Activated CD8-positive, alpha-beta memory T cell treated with anti-CD3 and anti-CD28 coated beads, Interleukin-2, amount 50 U/mL, for 1 hour (primary cell): Measurements from ENCODE around the gene CALCB.

Experiments used
- DNase-seq: peaks from one replicate; pipeline ENCODE4 v3.0.0-alpha.2; 2020; ENCODE audit errors: extremely low read depth

The CALCB gene

DNA sequence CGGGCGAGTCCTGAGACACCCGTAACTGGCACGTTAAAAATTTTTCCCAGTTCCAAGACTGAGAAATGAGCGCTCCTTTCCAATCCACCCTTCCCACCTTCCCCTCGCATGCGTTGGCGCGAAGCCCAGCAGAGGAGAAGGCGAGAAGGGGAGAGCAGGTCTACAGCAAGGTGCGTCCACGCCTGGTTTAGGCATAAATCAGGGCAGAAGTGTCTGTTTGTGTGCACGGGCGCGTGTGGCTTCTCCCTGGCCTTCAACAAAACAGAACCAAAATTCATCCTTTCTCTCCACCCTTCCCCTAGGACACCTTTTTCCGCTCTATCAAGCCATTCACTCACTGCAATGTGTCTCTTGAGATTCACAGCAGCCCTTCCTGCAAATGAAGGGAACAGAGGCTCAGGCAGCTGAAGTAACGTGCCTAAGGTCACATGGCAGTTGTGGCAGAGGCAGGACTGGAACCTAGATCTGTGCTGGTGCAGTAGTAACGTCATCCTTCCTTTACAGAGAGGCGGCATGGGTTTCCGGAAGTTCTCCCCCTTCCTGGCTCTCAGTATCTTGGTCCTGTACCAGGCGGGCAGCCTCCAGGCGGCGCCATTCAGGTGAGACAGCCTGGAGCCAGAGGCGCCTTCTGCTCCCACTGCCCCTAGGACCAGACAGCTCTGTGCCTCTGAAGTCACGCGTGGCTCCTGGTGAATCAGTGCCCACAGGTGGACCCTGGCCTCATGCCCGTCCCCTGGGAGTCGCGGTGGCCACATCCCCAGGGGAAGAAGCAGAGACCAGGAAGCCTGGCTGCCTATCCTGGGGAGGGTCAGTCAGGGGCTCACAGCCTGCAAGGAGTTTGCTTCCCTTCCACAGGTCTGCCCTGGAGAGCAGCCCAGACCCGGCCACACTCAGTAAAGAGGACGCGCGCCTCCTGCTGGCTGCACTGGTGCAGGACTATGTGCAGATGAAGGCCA lies 1.1 kb downstream of the CALCB start:
- peak; percentile 46 for DNase-seq

DNA sequence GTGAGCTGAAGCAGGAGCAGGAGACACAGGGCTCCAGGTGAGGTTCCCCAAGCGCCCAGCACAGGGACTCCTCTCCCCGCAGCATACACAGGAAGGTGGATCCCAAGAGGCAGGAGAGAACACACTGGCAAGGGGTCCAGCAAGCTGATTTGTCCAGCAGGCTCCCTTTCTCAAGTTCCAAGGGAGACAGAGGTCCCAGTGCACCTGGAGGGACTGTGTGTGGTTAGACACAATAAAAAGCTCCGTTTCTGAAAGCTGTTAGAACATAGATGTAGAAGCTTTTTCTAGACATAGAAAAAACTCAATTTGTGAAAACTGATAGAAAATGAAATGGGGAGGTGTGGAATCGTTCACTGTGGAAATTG lies 1.8 kb downstream of the CALCB start:
- no peak for DNase-seq

DNA sequence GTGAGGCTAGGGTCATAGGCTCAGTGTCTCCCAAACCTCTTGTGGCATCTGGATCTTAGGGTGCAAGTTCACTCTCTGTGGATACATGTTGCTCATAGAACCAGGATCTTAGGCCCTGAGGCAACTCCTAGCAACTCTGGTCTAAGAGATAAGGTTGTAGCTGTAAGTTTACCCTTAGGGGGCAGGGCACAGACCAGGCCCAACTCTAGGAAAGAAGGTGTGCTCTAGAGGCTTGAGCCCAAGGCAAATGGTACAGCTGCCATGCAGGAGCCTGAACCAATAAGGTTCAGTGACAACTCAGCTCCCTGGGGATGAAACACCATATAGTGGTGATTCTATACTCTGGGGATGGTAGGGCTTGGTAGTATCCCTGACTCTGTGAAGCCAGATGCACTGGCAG lies 17.8 kb downstream of the CALCB start:
- no peak for DNase-seq

DNA sequence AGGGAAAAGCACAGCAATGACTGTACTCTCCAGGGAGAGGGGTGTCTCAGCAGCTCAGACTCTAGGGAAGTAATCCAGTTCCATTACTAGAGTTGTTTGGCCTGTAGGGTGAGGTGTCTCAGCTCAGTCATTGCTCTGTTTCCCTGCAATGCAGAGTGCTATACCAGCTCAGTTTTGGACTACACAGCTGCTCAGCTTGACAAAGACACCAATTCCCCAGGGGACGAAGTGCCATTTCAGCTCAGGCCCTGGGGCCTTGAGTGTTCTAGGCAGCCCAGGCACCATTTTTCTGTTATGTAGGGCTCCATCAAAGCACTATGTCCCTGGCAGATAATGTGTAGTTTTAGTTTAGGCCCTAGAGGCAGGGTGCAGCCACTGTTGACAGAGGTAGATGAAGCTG lies 18.2 kb downstream of the CALCB start:
- no peak for DNase-seq

DNA sequence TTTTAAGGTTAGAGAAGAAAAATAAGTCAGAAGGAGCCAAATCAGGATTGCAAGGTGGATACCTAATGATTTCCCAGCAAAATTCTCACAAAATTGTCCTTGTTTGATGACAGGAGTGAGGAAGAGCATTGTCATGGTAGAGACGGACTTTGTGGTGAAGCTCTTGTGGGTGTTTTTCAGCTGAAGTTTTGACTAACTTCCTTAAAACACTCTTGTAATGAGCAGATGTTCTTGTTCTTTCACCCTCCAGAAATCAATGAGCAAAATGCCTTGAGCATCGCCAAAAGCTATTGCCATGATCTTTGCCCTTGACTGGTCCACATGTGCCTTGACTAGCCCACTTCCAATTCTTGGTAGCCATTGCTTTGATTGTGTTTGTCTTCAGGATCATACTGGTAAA lies 20.0 kb downstream of the CALCB start:
- DNase-seq: no peak

DNA sequence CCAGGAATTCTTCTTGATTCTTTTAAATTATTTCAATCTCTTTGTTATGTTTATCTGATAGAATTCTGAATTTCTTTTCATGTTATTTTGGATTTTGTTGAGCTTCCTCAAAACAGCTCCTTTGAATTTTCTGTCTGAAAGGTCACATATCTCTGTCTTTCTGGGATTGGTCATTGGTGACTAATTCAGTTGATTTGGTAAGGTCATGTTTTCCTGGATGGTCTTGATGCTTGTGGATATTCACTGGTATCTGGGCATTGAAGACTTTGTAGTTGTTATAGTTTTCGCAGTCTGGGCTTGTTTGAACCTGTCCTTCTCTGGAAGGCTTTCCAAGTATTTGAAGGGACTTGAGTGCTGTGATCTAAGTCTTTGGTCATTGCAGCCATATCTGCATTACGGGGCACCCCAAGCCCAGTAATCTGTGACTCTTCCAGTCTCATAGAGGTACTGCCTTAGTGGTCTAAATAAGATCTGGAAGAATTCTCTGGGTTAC lies 22.4 kb downstream of the CALCB start:
- DNase-seq: no peak

DNA sequence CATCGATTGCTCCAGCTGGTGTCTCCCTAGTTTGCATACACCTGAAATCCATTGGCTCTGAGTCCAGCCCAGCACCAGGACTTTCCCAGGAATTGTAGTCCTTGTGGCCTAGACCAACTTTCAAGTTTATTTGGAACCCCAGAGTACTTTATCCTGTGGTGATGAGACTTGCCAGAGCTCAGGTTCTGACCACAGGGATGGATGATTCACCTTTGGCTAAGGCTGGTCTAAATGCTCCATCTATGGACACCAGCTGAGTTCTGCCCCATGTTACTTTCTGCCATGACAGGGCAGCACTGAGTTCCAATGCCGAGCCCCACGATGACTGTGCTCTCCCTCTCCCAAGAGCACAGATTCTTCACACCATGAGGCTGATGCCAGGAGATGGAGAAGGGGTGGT lies 24.0 kb downstream of the CALCB start:
- DNase-seq: no peak

DNA sequence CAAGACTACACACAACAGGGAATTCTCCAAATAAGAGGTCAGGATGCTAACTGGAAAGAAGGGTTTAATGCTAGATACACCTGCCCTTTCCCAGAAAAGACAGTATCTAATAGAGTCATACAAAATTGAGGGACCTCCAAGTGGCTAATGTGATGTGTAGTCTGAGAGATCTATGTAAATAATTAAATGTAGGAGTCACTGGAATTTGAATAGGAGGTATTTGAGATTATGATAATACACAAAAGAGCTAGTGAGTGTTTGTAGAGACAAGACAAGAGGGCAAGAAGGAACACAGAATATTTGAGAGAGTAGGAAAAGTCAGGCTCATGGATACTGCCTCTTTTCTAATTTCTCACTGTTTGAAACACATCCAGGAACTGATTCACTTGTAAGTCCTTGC lies 25.9 kb downstream of the CALCB start:
- no peak for DNase-seq

DNA sequence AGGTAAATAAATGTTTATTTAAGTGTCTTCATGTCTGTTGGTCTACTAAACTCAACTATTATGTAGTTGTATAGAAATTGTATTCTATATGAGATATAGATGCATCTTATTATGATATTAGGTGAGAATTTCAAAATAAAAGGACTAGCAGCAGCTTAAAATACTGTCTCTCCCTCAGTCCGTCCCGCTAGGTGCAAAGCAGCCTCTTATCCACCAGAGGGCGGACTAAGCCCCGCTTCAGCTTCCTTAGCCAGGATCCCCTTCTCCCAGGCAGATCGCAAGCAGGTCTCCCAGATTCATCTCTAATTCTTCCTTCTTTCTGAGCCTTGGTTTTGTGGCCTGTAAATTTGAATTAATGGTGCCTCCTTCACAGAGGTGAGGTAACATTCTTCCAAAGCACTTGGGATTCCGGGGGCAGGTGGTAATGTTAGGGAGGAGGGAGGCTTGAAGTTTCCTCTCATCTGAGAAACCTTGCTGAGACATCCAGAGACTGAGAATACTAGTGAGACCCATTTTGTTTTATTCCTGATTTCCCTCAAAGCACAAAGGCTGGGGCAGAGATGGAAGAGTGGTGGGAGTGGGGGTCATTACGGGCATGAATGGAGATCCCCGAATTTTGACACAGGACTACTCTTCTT lies 27.8 kb downstream of the CALCB start:
- no peak for DNase-seq

DNA sequence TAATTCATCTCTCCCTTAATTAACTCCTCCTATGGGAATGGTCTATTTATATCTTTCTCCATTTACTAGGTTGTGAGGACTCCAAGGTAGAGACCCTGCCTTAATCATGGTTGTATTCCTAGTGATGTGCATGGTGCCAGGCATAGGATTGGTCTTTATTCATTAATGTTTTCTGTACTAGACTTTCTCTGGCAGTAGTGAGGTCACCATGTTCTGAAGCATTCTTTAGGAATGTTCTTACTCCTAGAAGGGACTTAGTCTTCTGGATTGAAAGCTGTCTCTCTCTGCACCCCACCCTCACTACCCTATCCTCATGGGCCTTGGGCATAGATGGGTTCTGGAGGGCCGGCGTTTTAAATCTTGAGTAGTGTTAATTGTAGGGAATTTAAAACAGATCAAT lies 30.8 kb downstream of the CALCB start:
- DNase-seq: no peak

DNA sequence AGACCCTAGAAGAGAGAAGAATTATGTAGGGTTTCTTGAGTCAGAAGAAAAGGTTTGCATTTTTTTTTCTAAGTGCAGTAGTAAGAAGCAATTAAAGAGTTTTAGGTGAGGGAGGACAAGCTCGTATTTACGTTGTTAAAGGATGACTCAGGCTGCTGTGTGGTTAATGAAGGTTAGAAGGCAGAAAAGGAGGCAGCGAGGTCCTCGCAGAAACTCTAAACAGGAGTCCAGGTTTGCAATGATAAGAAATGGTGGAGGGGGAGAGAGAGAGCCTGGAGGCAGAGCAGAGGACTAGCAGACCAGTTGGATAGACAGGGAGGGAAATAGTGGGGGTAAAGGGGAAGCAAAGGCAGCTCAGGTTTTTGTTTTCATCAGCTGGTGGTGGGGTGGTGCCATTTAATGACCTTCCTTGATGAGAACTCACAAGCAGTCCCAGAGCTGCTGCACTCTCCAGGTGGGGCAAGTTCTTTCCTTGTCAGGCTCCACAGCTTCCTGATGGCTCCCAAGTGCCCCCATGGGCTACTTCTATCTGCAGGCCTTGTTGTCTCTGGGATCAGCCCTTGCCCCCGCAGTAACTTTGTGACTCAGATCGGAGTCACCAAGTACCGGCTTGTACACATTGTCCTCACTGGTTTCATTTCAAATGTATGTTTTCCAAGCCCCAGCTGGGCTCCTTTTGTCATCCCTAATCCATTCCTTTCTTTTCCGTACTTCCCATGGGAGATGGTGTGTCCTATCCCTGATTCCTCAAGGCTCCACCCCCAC lies 33.0 kb downstream of the CALCB start:
- no peak for DNase-seq

DNA sequence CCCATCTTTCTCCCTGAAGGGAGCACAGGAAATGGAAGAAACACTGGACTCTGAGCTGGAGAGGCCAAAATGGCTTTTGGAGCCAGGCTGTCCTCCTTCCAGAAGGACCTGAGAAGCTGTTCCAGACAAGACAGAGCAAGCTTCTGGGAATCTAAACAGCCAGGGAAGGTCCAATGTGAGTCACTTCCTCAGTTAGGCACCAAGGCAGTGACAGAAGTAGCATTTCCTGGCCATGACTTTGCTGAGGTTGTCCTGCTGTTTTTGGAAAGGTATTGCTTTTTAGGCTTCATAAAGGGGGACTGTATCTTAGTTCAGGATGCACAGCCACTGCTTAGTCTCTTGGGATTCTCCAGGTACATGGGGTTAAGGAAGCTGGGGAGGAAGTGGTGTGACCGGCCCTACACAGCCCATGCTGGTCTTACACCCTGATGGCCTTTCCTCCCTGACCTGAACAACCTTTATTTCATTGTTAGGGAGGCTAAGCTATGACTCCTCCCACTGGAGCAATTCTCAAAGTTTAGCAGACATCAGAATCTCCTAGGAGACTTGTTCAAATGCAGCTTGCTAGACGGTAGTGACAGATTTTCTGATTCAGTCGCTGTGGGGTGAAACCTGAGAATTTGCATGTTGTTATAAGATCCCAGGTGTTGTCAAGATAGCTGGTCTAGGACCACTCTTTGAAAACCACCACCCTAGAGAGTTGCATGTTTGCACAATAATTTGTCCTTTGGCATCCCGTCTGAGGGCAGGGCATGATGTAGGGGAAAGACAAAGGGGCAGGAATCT lies 34.5 kb downstream of the CALCB start:
- DNase-seq: no peak

DNA sequence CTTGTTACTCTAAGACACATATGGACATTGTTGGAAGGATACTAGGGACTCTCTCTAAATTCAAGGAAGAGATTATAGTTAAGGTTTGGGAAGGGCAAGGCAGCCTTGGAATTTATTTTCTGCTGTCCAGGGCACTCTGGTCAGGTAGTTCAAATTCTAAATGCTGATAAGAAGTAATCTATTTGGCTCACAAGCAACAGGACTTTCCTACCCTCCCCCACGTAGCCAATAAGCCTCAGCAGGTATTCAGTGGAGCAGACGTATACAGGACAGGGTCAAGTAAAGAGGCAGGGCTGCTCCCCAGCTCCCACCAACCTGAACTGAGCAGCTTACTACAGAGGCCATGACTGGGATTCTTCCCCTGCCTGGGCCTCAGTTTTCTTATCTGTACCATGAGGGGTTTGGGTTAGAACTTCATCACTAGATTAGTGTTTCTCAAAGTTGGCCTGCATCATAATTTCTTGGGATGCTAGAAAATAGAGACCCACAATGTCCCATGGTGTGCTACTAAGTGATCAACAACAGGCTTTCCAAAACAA lies 35.3 kb downstream of the CALCB start:
- DNase-seq: no peak

DNA sequence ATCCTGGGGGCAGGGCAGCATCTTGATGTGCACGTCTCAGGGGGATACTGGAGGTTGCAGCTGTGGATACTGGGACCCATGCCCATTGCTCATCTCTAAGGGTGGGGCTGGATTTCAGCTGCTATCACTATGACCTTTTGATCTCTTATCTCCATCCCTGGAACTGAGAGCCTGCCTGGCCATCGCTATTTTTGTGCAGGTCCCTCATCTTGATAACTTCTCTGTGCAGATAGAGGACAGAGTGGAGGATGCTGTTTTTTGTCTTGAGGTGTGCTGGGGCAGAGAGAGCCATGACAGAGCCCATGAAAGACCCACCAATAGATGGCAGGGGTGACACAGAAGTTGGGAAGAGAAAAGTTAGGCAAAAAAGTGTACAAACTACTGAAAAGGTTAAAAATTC lies 36.2 kb downstream of the CALCB start:
- DNase-seq: no peak

DNA sequence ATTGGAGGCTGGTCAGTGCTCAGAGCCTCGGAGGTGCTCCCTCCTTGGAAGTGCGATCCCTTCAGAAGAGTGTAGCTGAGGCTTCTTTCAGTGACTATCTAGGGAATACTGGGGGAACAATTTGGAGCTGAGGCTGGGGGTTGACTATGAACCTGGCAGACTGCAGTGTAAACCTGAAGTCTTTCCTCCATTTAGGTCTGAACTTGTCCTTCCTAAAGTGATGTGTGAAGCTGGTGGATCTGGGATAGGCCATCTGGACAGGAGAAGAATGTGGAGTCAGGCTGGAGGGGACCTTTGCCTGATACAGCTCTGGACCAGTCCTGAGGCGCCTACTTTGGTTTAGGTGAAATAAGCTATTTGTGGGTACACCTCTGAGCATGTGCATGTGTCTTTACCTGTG lies 37.8 kb downstream of the CALCB start:
- DNase-seq: no peak

DNA sequence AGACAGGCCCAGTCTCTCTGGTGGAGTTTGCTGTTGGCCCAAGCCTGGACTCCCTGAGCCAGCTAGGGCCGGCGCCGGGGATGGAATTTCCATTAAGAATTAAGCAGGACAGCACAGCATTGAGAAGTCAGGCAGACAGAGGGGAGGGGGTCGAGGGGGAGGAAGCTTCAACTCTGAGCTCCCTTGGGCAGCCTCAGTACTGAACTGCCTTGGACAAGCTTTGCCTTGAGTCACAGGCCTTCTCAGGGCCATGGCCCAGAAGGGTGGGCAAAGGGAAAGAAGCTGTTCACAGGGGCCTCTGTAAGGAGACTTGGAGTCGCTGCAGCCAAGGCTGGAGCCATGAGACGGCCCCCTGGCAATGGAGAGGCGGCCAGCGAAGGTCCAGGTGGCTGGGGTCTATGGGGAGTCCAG lies 38.7 kb downstream of the CALCB start:
- DNase-seq: no peak

DNA sequence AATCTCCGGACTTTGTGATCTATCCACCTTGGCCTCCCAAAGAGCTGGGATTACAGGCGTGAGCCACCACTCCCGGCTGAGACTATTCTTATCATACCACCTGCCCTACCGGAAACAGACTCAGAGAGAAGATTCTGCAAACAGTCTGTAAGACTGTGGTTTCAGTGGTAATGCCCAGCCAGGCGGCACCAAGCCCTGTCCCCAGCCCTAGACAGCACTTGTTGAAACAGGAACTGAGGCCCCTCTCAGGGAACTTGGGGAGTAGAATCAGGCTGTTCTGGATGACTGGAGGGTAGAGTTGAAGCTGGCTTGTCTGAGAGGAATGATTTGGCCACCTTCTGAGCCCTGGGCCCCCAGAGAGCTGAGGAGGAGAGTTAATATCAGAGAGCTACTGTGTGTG lies 40.0 kb downstream of the CALCB start:
- no peak for DNase-seq

DNA sequence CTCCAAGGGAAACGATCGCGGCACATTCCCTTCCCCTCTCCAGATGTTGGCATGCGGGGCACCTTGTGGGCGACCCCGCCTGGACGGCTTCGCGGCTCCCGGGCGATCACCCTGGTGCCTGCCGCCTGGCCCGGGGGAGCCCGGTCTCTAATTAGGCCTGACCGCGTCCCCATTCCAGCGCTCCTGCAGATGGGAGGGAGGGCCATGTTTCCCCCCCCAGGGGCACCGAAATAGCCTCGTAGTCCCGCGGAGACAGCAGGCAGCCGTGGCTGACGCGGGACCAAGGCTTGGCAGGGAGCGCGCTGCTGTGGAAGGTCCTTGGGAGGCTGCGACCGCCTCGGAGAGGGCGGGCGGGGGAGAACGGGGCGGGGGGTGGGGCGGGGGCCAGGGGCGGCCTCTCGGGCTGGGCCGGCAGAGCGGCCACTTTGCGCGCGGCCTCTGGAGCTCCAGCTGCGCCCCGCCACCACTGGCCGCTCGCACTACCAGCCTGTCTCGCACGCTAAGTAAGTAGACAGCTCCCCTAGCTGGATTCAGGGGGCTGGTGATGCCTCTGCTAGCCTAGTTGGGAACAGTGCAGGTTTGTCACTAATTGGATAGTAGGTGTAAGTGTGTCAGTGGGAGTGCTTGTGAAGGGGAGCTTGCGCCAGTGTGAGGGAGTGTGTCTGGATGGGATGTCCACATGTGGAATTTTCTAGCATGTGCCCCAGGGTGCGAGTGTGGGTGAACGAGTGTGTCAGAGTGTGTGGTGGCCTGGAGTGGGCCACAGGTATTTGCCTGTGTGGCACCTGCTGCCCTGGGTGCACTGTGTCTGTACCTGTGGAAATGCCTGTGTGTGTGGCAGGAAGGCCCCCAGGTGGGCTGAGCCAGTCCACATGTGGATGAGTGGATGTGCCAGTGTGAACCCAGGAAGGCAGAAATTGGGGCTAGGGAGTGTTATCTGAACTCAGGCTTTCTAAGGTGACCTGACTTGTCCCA lies 41.4 kb downstream of the CALCB start, which contains the start of gene INSC:
INSC (plus strand) TSS at position 423 of the 975 bp plus-strand sequence. CDS start 34,252 bp downstream, outside the sequence.
- DNase-seq: no peak

DNA sequence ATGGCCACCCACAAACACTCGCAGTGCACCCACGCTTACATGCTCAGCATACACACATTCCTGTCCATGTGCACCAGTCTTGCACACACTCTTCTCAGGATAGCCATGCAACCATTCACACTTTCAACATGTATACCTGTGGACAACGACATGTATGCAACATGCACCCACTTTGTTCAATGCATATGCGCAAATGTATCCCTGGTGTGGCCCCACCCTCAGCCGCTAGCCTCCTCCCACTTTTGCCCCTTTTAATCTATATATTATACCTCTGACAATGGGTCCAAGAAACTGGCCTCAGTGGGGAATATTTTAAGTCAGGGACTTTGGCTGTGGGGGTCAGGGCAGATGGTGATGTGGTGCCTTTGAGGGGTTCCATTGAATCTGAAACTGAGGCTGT lies 42.3 kb downstream of the CALCB start:
- DNase-seq: no peak

DNA sequence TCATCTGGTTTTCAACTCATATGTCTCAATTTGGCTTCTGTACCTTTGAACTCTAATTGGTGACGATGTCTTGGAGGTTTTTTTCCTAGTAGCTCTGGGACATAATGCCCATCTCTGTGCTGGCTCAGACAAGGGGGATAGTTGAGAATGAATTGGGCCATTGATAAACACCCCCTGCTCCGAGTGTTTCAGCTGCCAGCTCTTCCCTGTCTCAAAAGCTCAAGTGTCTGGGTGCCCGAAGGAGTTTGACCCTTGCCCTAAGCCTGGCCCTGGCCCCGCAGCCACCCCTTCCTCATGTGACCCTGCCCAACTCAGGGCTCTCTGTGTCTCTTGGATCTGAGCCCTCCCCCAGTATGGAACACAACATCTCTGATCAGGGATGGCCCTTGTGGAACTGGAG lies 44.4 kb downstream of the CALCB start:
- no peak for DNase-seq
